Measurements from ENCODE around the gene SNX18. TPM values are rescaled to one million over a fixed set of nuclear protein-coding genes. Genes with fewer than 3 reads are reported as not detected.

The SNX18 gene
- total and polyA plus RNA-seq, 2 of the 4 experiments (the other 2 are of a cell fraction) = 31.2 to 50.0 TPM

DNA sequence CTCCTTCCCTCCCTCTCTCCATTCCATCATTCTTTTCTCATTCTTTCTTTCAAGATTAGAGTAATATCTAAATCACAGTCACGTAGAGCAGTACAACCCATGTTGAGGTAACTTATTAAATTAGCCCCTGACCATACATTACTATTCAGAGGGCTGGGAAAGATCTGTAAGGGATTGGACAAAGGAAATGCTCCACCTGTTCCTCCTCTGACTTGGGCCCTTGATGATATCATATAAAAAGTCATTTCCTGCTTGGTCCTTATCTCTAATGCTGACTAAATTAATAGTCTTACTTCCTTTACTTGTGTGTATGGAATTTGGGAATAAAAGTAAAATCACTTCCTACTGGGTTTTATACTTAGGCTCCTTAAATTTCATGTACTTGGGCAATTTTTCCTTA is 40.8 kb downstream of the SNX18 start:
- Histone ChIP-seq H4K5ac (ENCODE audit: low read depth, low read length) (no peak overlapping the region), H3K4ac (ENCODE audit: low read depth, low read length) (no peak overlapping the region; the same call in 1 of the 2 replicates), H3K18ac (ENCODE audit: low read depth, low read length) (no peak overlapping the region), H3K9me1 (ENCODE audit: insufficient read depth, low read length) (peaks cover 15% of the 10 kb centered on the region), H4K91ac (ENCODE audit: insufficient read depth, low read depth, low read length) (no peak overlapping the region), H3K23ac (ENCODE audit: low read depth, low read length) (no peak overlapping the region), H2BK5ac (ENCODE audit: low read depth, low read length, poor library complexity, severe bottlenecking) (no peak overlapping the region), H2BK15ac (ENCODE audit: low read depth, low read length) (no peak overlapping the region), H3K56ac (ENCODE audit: extremely low read depth, insufficient read depth, low read length) (no peak overlapping the region), H2BK120ac (ENCODE audit: low read depth, low read length) (no peak overlapping the region), H4K20me1 (ENCODE audit: insufficient read depth, low read length) (peaks cover 5% of the 10 kb centered on the region; the same call in 1 of the 2 replicates), H3K36me3 (ENCODE audit: control insufficient read depth, insufficient read depth, low read length) (peaks cover 4% of the 10 kb centered on the region; the same call in 1 of the 2 replicates), H3K4me2 (ENCODE audit: low read depth, low read length) (no peak overlapping the region), H2BK20ac (ENCODE audit: low read depth, low read length) (no peak overlapping the region), H3K27me3 (ENCODE audit: control insufficient read depth, insufficient read depth, low read length) (no peaks in the 10 kb centered on the region), H3K9ac (ENCODE audit: low read depth, low read length) (no peak overlapping the region), H2AFZ (replicated peaks; ENCODE audit: low read length, poor library complexity) (no peak overlapping the region), H3K9me3 (ENCODE audit: control insufficient read depth, insufficient read depth, low read length) (no peaks in the 10 kb centered on the region), H3K4me3 (ENCODE audit: insufficient read depth, low read depth, low read length) (no peak overlapping the region), H3K27ac (ENCODE audit: insufficient read depth, low read length) (no peak overlapping the region), H3K4me1 (ENCODE audit: control insufficient read depth, insufficient read depth, low read length) (peaks cover 3% of the 10 kb centered on the region), H2AK5ac (ENCODE audit: low read depth, low read length) (no peak overlapping the region), H4K8ac (ENCODE audit: low read depth in 2 of 2, low read length in 2 of 2) (no peak overlapping the region; a peak in 1 of 4 replicates), H3K14ac (replicated peaks; ENCODE audit: low read depth, low read length) (no peak overlapping the region), H3K79me1 (ENCODE audit: low read depth in 1 of 2, low read length in 2 of 2) (peaks cover 3 to 34% of the 10 kb centered on the region in 2 experiments; a peak in 3 of 4 replicates), H2AK9ac (replicated peaks; ENCODE audit: low read depth, low read length, poor library complexity) (no peak overlapping the region)
- dilution Hi-C loops (cut with HindIII; ENCODE audit: low sequenced_read_pairs, unreplicated experiment) = no loop called here
- peak; percentile 51 for DNase-seq
- in situ Hi-C loops (cut with MboI; ENCODE audit: low sequenced_read_pairs) = no loop called here
- no peak for ATAC-seq (ENCODE audit: low read depth)
- POLR2A ChIA-PET (ENCODE audit: unreplicated experiment) = no interaction called here
- no peak for TF ChIP-seq CEBPB (IDR thresholded peaks at IDR 0.05; ENCODE audit: low read depth, low read length)
- TF ChIP-seq ELK1 (IDR thresholded peaks at IDR 0.05; ENCODE audit: borderline replicate concordance, low read depth, low read length) = no peak
- no peak for TF ChIP-seq RCOR1 (IDR thresholded peaks at IDR 0.05; ENCODE audit: insufficient replicate concordance, low read length)
- TF ChIP-seq BHLHE40 (IDR thresholded peaks at IDR 0.05; ENCODE audit: low read depth, low read length) = no peak
- CTCF ChIA-PET = no interaction called here
- intact Hi-C loops (cut with micrococcal nuclease) = no loop called here
- BruUV-seq (replicated peaks) = no TSS peak
- WGBS, 2 experiments (ENCODE audit: extremely low coverage in 2 of 2, insufficient read length in 1 of 2) = no CpG with 5 or more reads among the region's 1 CpG
